Suprapubic skin (tissue), 4 donors: ENCODE measurements around the gene LTC4S. TPM values are rescaled to one million over a fixed set of nuclear protein-coding genes. Genes with fewer than 3 reads are reported as not detected.
A peak's percentile ranks its signal among the peaks of the same experiment; 100 is the strongest.

ENCODE experiments used
- DNase-seq, 2 donors: peaks; one replicate each; pipeline ENCODE4 v3.0.0-alpha.2; 2019; ENCODE audit warnings: low spot score in 2 of 2
- H3K27ac ChIP-seq: fragments of 200-600 bp; sonication (generic); one replicate; pipeline ENCODE4 v1.5.1; 2019
- H3K27me3 ChIP-seq: fragments of 200-600 bp; sonication (generic); one replicate; pipeline ENCODE4 v1.5.1; 2019
- H3K36me3 ChIP-seq: fragments of 200-600 bp; sonication (generic); one replicate; pipeline ENCODE4 v1.5.1; 2019
- H3K4me1 ChIP-seq: fragments of 200-600 bp; sonication (generic); one replicate; pipeline ENCODE4 v1.5.1; 2019
- H3K4me3 ChIP-seq: fragments of 200-600 bp; sonication (generic); one replicate; pipeline ENCODE4 v1.5.1; 2019; ENCODE audit warnings: mild to moderate bottlenecking
- H3K9me3 ChIP-seq: fragments of 200-600 bp; sonication (generic); one replicate; pipeline ENCODE4 v1.5.1; 2019
- CTCF ChIP-seq, 2 donors: fragments of 200-600 bp in 1 of 2; fragments of 450-650 bp in 1 of 2; sonication (generic) in 1 of 2; IDR thresholded peaks; one replicate each; pipeline ENCODE4 v1.5.1; 2016 to 2019; ENCODE audit warnings: antibody characterized with exemption in 2 of 2, mild to moderate bottlenecking in 1 of 2, moderate library complexity in 1 of 2
- EP300 ChIP-seq: sonication (generic); formaldehyde crosslinking; IDR thresholded peaks from one replicate; pipeline ENCODE4 v1.6.1; 2017; ENCODE audit warnings: antibody characterized with exemption
- POLR2A ChIP-seq, 2 donors: fragments of 450-650 bp; IDR thresholded peaks; one replicate each; pipeline ENCODE4 v1.6.1; 2017; ENCODE audit warnings: antibody characterized with exemption in 2 of 2, mild to moderate bottlenecking in 2 of 2, moderate library complexity in 2 of 2
- POLR2AphosphoS5 ChIP-seq, 3 donors: sonication (generic); formaldehyde crosslinking; IDR thresholded peaks; one replicate each; pipeline ENCODE4 v1.6.1; 2017; ENCODE audit warnings: antibody characterized with exemption in 3 of 3
- WGBS: methylation state at CpG from one replicate; pipeline ENCODE4 v1.1.5; 2018; 5-methylcytosine and 5-hydroxymethylcytosine counted together
- total RNA-seq, 4 donors: library from RNA; depleted of rRNA; stranded (reverse); fragments of >200 nt; gene quantifications; one replicate each; pipeline ENCODE4 v1.1.0, GENCODE V29; 2016

LTC4S gene
- total RNA-seq, 4 donors from 2014 or later = 3.5 to 7.9 (median 4.5) TPM

DNA sequence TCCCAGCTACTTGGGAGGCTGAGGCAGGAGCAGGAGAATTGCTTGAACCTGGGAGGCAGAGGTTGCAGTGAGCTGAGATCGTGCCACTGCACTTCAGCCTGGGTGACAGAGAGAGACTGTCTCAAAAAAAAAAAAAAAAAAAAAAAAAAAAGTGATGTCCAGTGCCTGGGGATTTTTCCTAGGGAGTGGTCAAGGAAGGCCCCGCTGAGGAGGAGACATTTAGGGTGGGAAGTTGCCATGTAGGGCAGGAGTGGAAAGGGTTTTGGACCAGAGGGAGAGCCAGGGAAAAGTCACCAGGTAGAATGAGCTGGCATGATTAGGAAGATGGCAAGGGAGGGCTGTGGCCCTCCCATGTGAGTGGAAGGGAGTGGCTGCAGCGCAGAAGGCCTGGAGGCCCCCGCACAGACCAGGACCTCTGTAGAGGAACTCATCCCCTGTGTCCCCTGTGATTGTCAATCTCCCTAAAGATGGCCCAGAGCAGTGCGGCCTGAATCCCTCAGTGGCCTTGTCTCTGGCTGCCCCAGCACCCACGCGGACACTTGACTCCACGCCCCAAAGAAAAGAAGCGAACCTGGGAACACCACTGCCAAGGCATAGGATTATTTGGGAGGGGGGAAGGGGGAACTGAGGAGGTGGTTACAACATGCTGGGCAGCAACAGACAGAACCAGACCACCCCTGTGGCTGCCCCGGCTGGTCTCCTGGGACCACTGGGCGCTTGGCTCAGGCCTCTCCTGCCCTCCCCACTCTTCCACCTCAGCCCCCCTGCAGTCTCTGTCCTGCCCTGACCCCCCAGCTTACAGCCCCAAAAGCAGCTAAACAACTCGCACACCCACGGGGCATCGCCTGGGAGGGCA, 24.3 kb downstream of the LTC4S start:
- Histone ChIP-seq H3K27ac (peak overlapping the region; percentile 99), H3K27me3 (no peaks in the 10 kb centered on the region), H3K9me3 (no peaks in the 10 kb centered on the region), H3K36me3 (peaks cover 10% of the 10 kb centered on the region), H3K4me3 (peak overlapping the region; percentile 98), H3K4me1 (peaks cover 54% of the 10 kb centered on the region)
- 58% methylated on average over 8 of the region's 14 CpGs for WGBS
- no peak for DNase-seq
- TF ChIP-seq POLR2AphosphoS5 (IDR thresholded peaks at IDR 0.05) = no peak
- no peak for TF ChIP-seq CTCF (IDR thresholded peaks at IDR 0.05)
- no peak for TF ChIP-seq POLR2A (IDR thresholded peaks at IDR 0.05)
- no peak for TF ChIP-seq EP300

- Histone ChIP-seq H3K4me1 (peaks cover 59% of the 10 kb centered on the region), H3K9me3 (no peaks in the 10 kb centered on the region), H3K36me3 (peaks cover 15% of the 10 kb centered on the region), H3K27me3 (no peaks in the 10 kb centered on the region), H3K27ac (peak overlapping the region; percentile 99), H3K4me3 (peak overlapping the region; percentile 98)
- no peak for TF ChIP-seq POLR2A (IDR thresholded peaks at IDR 0.05)
- TF ChIP-seq EP300 = peak; percentile 55
- TF ChIP-seq POLR2AphosphoS5 (IDR thresholded peaks at IDR 0.05) = peak; percentile 87 to 98 (median 89)
- 0% methylated on average over 2 of the region's 35 CpGs for WGBS
- DNase-seq = peak; percentile 97
Observed at GRCh38 chr5:179818746-179819295, 25.0 kb downstream of the LTC4S start.

DNA sequence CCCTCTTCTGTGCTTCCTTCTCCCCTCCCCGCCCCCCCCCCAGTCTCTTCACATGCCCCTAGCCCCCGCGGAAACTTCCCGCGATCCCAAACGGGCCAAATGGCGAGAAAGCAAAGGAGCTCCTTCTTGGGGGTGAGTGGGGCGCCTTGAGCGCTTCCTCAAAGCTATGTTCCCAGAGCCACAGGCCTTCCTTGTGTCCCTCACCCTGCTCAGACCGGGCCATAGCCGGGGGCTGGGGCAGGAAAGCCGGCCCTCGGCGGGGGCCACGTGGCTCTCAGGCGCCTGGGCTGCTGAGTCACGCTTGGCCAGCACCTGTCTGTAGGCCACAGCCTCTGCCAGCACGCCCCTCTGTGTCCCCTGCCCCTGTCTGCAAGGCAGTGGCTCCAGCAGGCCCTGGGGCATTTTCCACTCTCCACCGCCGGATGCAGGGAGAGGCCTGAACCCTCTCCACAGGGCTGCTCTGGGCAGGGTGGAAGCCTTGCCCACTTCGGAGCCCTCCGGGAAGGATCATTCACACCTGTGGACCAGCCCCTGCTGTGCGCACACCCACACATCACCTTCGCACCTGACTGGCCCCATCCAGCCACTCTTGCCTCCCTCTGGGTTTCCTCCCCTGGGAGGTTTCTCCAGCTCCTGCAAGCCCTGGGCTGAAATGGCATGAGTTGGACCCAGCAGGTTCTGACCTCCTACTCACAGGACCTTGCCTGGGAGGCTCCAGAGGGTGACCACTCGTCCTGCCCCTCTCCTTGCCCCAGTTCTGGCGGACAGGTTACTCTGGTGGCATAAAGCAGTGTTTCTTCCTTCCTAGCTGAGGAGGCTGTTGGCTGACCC, 25.7 kb downstream of the LTC4S start:
- no peak for DNase-seq
- H3K4me1 ChIP-seq = peaks cover 66% of the 10 kb centered on the region

GRCh38 chr5:179820127-179820482, 26.3 kb downstream of the LTC4S start:
- DNase-seq = no peak
- 0% methylated on average over 2 of the region's 12 CpGs for WGBS
- Histone ChIP-seq H3K27ac (peak overlapping the region; percentile 99), H3K27me3 (no peaks in the 10 kb centered on the region), H3K9me3 (no peaks in the 10 kb centered on the region), H3K36me3 (peaks cover 25% of the 10 kb centered on the region), H3K4me3 (peak overlapping the region; percentile 98), H3K4me1 (peaks cover 72% of the 10 kb centered on the region)
- TF ChIP-seq EP300 (no peak), POLR2A (IDR thresholded peaks at IDR 0.05) (no peak), CTCF (IDR thresholded peaks at IDR 0.05) (no peak), POLR2AphosphoS5 (IDR thresholded peaks at IDR 0.05) (peak in 1 of 3 donors; percentile 8)

More for the DNA sequence above, 25.7 kb downstream of the LTC4S start:
- TF ChIP-seq CTCF (IDR thresholded peaks at IDR 0.05) (no peak), EP300 (no peak), POLR2A (IDR thresholded peaks at IDR 0.05) (no peak), POLR2AphosphoS5 (IDR thresholded peaks at IDR 0.05) (no peak)
- H3K9me3 ChIP-seq = no peaks in the 10 kb centered on the region
- peaks cover 21% of the 10 kb centered on the region for H3K36me3 ChIP-seq
- no peaks in the 10 kb centered on the region for H3K27me3 ChIP-seq
- H3K4me3 ChIP-seq = peak overlapping the region; percentile 98
- WGBS = no CpG with 5 or more reads among the region's 26 CpGs
- H3K27ac ChIP-seq = peak overlapping the region; percentile 99

DNA sequence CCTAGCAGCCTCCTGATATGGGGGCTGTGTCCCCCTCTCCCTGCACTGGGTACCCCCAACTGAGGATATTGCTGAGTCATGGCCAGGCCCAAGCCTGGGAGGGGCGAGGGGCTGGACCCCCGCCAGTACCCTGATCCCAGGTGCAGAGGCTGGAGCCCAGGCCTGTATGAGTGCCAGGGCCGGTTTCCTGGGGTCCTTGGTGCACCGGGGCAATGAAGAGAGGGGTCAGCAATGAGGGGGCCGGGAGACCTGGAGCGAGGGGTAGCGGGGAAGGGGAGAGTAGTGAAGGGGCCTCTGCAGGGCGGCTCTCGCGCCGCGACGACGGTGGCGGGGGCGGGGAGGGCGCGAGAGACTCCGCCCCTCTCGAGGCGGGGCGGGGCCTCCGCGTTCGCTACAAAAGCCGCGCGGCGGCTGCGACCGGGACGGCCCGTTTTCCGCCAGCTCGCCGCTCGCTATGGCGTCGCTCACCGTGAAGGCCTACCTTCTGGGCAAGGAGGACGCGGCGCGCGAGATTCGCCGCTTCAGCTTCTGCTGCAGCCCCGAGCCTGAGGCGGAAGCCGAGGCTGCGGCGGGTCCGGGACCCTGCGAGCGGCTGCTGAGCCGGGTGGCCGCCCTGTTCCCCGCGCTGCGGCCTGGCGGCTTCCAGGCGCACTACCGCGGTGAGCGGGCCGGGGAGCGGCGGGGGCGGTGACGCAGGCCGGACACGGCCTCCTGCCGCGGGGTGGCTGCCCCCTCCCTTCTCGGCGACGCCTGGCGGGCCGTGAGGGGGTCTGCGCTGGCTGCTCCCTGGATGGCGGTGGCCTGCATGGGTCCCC, 26.9 kb downstream of the LTC4S start, which contains the start of gene SQSTM1:
TSS of gene SQSTM1 (plus strand) at position 423 of the 815 bp plus-strand sequence. CDS start at position 455, 32 bp downstream.
- Histone ChIP-seq H3K4me3 (peak within 1 kb of the TSS; percentile 98), H3K27ac (peak within 1 kb of the TSS; percentile 99), H3K27me3 (no peaks in the 10 kb centered on the region), H3K36me3 (peaks cover 31% of the 10 kb centered on the region), H3K9me3 (no peaks in the 10 kb centered on the region), H3K4me1 (peaks cover 78% of the 10 kb centered on the region)
- TF ChIP-seq POLR2AphosphoS5 (IDR thresholded peaks at IDR 0.05) (peak; percentile 97 to 98 (median 97)), POLR2A (IDR thresholded peaks at IDR 0.05) (peak; percentile 97 to 99), EP300 (no peak), CTCF (IDR thresholded peaks at IDR 0.05) (no peak)
- WGBS = 0% methylated on average over 1 of the region's 81 CpGs
- peak in 1 of 2 donors; percentile 87 for DNase-seq
